GM23338 (cell line): ENCODE data around the gene PIGP. TPM values are rescaled to one million over a fixed set of nuclear protein-coding genes. Genes with fewer than 3 reads are reported as not detected.
"Not testable (repeated sequence)": the region's sequence is repeated elsewhere in the genome, so short reads cannot be mapped to it uniquely, and the experiment has no call there.

Experiments
- ATAC-seq: fragments of 200-7000 bp; cut with Tn5 transposase; 3 replicates; pipeline ENCODE4 v1.9.1; 2020
- DNase-seq: peaks from one replicate; pipeline ENCODE4 v3.0.0-alpha.2; 2015; ENCODE audit warnings: low spot score
- H2AFZ ChIP-seq: fragments of 200-600 bp; sonication (generic); 2 replicates; pipeline ENCODE4 v1.8.0; 2016; ENCODE audit warnings: antibody characterized with exemption, mild to moderate bottlenecking, moderate library complexity
- H3F3A ChIP-seq: fragments of 200-600 bp; sonication (generic); replicated peaks from 2 replicates; pipeline ENCODE4 v1.8.0; 2017; ENCODE audit warnings: antibody characterized with exemption, mixed run types, low read depth
- H3K27ac ChIP-seq: fragments of 200-600 bp; sonication (generic); 2 replicates; pipeline ENCODE4 v1.6.1; 2016; ENCODE audit warnings: low read depth
- H3K27me3 ChIP-seq: fragments of 200-600 bp; sonication (generic); 2 replicates; pipeline ENCODE4 v1.8.0; 2016; ENCODE audit warnings: mild to moderate bottlenecking, mixed run types, moderate library complexity; ENCODE audit not compliant: insufficient read depth
- H3K36me3 ChIP-seq: fragments of 200-600 bp; sonication (generic); 2 replicates; pipeline ENCODE4 v1.8.0; 2016; ENCODE audit warnings: mild to moderate bottlenecking; ENCODE audit not compliant: insufficient read depth
- H3K4me1 ChIP-seq: fragments of 200-600 bp; sonication (generic); 2 replicates; pipeline ENCODE4 v1.8.0; 2016; ENCODE audit warnings: mild to moderate bottlenecking, moderate library complexity; ENCODE audit not compliant: insufficient read depth
- H3K4me2 ChIP-seq: fragments of 200-600 bp; sonication (generic); 2 replicates; pipeline ENCODE4 v1.7.1; 2017; ENCODE audit warnings: mixed run types
- H3K4me3 ChIP-seq: fragments of 200-600 bp; sonication (generic); 2 replicates; pipeline ENCODE4 v1.6.1; 2016; ENCODE audit warnings: mixed run types
- H3K79me2 ChIP-seq: fragments of 200-600 bp; sonication (generic); replicated peaks from 2 replicates; pipeline ENCODE4 v1.8.0; 2017; ENCODE audit warnings: mild to moderate bottlenecking; ENCODE audit not compliant: insufficient read depth
- H3K9me2 ChIP-seq: fragments of 200-600 bp; sonication (generic); 2 replicates; pipeline ENCODE4 v1.8.0; 2017; ENCODE audit not compliant: insufficient read depth
- H4K20me1 ChIP-seq: fragments of 200-600 bp; sonication (generic); replicated peaks from 2 replicates; pipeline ENCODE4 v1.8.0; 2017; ENCODE audit warnings: mild to moderate bottlenecking; ENCODE audit not compliant: insufficient read depth
- H3K27ac Mint-ChIP-seq: 2 replicates; pipeline ENCODE4 v1.8.0; 2020; ENCODE audit warnings: inconsistent platforms, mild to moderate bottlenecking, moderate library complexity, mixed read lengths
- H3K27me3 Mint-ChIP-seq: 3 replicates; pipeline ENCODE4 v1.8.0; 2022; ENCODE audit warnings: low read depth, mild to moderate bottlenecking, moderate library complexity, mixed read lengths, inconsistent platforms; ENCODE audit not compliant: insufficient read depth, poor library complexity
- H3K36me3 Mint-ChIP-seq: 3 replicates; pipeline ENCODE4 v1.8.0; 2021; ENCODE audit warnings: low read depth, mild to moderate bottlenecking, inconsistent platforms, moderate library complexity, mixed read lengths
- H3K4me1 Mint-ChIP-seq: 3 replicates; pipeline ENCODE4 v1.8.0; 2020; ENCODE audit warnings: mild to moderate bottlenecking, inconsistent platforms, mixed read lengths
- H3K4me3 Mint-ChIP-seq: 3 replicates; pipeline ENCODE4 v1.8.0; 2021; ENCODE audit warnings: moderate library complexity, mild to moderate bottlenecking, inconsistent platforms, mixed read lengths
- H3K9me3 Mint-ChIP-seq: 3 replicates; pipeline ENCODE4 v1.8.0; 2020; ENCODE audit warnings: moderate library complexity, mild to moderate bottlenecking, inconsistent platforms, mixed read lengths
- STAT1 ChIP-seq: IDR thresholded peaks from one replicate; pipeline ENCODE4 v1.6.1; 2016; ENCODE audit warnings: antibody characterized with exemption; ENCODE audit not compliant: unreplicated experiment
- polyA plus RNA-seq: library from polyadenylated mRNA; unstranded; fragments of >200 nt; fragmentation: Nextera tagmentation; extraction: Ambion mirVana; gene quantifications from 2 replicates; pipeline ENCODE4 v1.2.1, GENCODE V29; 2016
- total RNA-seq: library from RNA; depleted of rRNA; stranded (reverse); fragments of >200 nt; shearing (Covaris generic); gene quantifications from 2 replicates; pipeline ENCODE4 v1.2.3, GENCODE V29; 2014

PIGP gene
- total and polyA plus RNA-seq, 2 experiments from 2014 or later, result 5.2 to 19.6 TPM

DNA sequence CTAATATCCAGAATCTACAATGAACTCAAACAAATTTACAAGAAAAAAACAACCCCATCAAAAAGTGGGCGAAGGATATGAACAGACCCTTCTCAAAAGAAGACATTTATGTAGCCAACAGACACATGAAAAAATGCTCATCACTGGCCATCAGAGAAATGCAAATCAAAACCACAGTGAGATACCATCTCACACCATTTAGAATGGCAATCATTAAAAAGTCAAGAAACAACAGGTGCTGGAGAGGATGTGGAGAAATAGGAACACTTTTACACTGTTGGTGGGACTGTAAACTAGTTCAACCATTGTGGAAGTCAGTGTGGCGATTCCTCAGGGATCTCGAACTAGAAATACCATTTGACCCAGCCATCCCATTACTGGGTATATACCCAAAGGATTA is 41.4 kb upstream of the PIGP start:
- not testable (repeated sequence) for H3K27me3 Mint-ChIP-seq

DNA sequence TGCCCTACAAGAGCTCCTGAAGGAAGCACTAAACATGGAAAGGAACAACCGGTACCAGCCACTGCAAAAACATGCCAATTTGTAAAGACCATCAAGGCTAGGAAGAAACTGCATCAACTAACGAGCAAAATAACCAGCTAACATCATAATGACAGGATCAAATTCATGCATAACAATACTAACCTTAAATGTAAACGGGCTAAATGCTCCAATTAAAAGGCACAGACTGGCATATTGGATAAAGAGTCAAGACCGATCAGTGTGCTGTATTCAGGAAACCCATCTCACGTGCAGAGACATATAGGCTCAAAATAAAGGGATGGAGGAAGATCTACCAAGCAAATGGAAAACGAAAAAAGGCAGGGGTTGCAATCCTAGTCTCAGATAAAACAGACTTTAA is 38.2 kb upstream of the PIGP start:
- H3K79me2 ChIP-seq, H3K4me2 ChIP-seq, H3K27me3 Mint-ChIP-seq, DNase-seq, H3K4me3 ChIP-seq, H3K27me3 ChIP-seq, H3K4me3 Mint-ChIP-seq, H2AFZ ChIP-seq, H3K9me2 ChIP-seq, H3K4me1 ChIP-seq, H3F3A ChIP-seq, H3K27ac Mint-ChIP-seq, ATAC-seq, H3K27ac ChIP-seq, H3K4me1 Mint-ChIP-seq, H4K20me1 ChIP-seq: not testable (repeated sequence)
- peaks cover 11% of the 10 kb centered on the region; the same call in 1 of the 2 replicates for H3K36me3 ChIP-seq
- H3K36me3 Mint-ChIP-seq, result peaks cover 38% of the 10 kb centered on the region
- peaks cover 52% of the 10 kb centered on the region for H3K9me3 Mint-ChIP-seq

More for the DNA sequence above, 41.4 kb upstream of the PIGP start:
- H3K9me3 Mint-ChIP-seq, result peaks cover 31% of the 10 kb centered on the region
- not testable (repeated sequence) for H3K4me1 ChIP-seq, H4K20me1 ChIP-seq, H3K9me2 ChIP-seq, H3F3A ChIP-seq, H2AFZ ChIP-seq, H3K27me3 ChIP-seq, H3K4me1 Mint-ChIP-seq, DNase-seq, H3K36me3 ChIP-seq, H3K4me2 ChIP-seq, H3K27ac Mint-ChIP-seq, ATAC-seq, H3K4me3 ChIP-seq, H3K79me2 ChIP-seq, H3K27ac ChIP-seq, H3K4me3 Mint-ChIP-seq
- H3K36me3 Mint-ChIP-seq, result peaks cover 18% of the 10 kb centered on the region

DNA sequence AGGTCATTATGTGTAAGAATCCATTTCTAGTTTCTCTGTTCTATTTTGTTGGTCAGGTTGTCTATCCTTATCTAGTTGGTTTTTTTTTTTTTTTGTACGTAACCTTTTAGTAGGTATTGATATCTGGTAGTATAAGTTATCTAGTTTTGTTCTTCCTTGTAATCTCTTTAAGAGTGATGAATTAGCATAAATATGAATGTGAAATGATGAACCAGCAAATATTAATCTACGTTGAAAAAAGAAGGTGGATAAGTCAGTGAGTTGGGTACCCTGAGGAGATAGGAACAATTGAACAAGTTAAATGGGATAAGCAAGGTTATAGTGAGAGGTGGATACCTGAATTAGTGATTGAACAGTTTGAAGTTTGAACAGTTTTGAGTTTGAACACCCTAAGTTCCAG is 34.1 kb upstream of the PIGP start:
- H3K79me2 ChIP-seq, result no peaks in the 10 kb centered on the region
- no peak overlapping the region for H3K27ac Mint-ChIP-seq
- no peak overlapping the region for H3K4me3 ChIP-seq
- peaks cover 1% of the 10 kb centered on the region for H3K27me3 Mint-ChIP-seq
- TF ChIP-seq STAT1, result no peak
- H3K4me1 Mint-ChIP-seq, result no peaks in the 10 kb centered on the region
- H3K4me1 ChIP-seq, result no peaks in the 10 kb centered on the region
- no peak overlapping the region for H2AFZ ChIP-seq
- H3K36me3 ChIP-seq, result peaks cover 11% of the 10 kb centered on the region; the same call in 1 of the 2 replicates
- H3K27me3 ChIP-seq, result no peaks in the 10 kb centered on the region
- peaks cover 44% of the 10 kb centered on the region for H3K9me3 Mint-ChIP-seq
- DNase-seq (no peak), ATAC-seq (no peak)
- H3F3A ChIP-seq, result no peaks in the 10 kb centered on the region
- no peak overlapping the region for H3K4me2 ChIP-seq
- H4K20me1 ChIP-seq, result peaks cover 2% of the 10 kb centered on the region; the same call in 1 of the 2 replicates
- no peak overlapping the region for H3K4me3 Mint-ChIP-seq
- H3K36me3 Mint-ChIP-seq, result peaks cover 38% of the 10 kb centered on the region
- no peaks in the 10 kb centered on the region for H3K9me2 ChIP-seq
- H3K27ac ChIP-seq, result no peak overlapping the region

DNA sequence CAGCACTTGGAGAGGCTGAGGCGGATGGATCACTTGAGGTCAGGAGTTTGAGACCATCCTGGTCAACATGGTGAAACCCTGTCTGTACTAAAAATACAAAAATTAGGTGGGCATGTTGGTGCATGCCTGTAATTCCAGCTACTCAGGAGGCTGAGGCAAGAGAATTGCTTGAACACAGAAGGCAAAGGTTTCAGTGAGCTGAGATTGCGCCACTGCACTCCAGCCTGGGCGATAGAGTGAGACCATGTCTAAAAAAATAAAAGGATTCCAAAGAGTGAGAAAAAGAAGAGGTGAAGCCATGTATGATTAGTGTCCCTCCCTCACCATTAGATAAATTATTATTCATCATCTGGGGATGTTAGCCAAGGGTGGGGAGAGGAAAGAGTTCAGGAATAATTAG is 29.9 kb upstream of the PIGP start:
- H3K27ac Mint-ChIP-seq, H3K4me3 ChIP-seq, H3K36me3 ChIP-seq, DNase-seq, H3K79me2 ChIP-seq, H2AFZ ChIP-seq, ATAC-seq, H4K20me1 ChIP-seq, H3K27me3 ChIP-seq, H3K27me3 Mint-ChIP-seq, H3K4me2 ChIP-seq, H3K4me1 ChIP-seq, H3K9me2 ChIP-seq, H3K4me3 Mint-ChIP-seq, H3K36me3 Mint-ChIP-seq, H3K27ac ChIP-seq, H3K4me1 Mint-ChIP-seq, H3F3A ChIP-seq, H3K9me3 Mint-ChIP-seq: not testable (repeated sequence)
